ENCODE measurements around the gene PTPRN2. TPM values are rescaled to one million over a fixed set of nuclear protein-coding genes. Genes with fewer than 3 reads are reported as not detected.

The PTPRN2 gene
- total and polyA plus RNA-seq, 2 donors from 2014 or later = 4.8 to 6.2 TPM

DNA sequence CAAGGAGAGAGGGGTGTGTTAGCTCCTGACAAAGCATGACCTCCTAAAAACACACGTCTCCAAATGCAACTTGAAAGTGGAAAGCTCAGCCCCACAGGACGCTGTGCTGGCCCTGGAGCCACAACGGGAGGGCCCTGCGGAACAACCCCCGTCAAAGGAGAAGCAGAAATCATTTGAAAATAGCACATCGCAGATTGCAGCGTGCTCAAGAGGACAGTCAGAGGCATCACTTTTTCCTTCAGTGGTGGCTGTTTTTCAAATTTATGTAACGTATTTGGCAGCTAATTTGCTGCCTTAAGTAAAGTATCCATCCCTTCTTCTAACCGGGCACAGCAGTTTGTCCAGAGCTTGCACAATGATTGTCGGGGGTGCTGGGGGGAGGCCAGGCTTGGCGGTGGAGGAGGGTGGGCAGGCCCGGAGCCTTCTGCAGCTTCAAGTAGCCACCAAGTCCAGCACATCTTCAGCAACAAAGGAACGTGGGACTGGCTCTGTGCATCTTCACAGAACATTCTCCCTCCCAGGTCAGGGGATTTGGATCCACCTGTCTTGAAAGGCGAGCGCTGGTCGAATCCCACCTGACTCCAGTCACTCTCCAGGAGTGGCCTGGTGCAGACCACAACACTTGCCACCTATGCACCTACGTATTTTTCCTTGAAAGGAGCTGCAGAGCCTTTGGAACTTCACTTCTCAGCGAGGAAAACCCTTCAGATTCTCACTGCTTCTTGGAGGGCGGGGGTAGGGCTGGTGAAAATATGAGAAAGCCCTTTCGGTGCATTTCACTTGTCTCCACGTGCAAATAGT, 904.5 kb downstream of the PTPRN2 start:
- Histone ChIP-seq H3K4me1 (ENCODE audit: control insufficient read depth in 2 of 3, insufficient read depth in 2 of 3, low read depth in 1 of 3, low read length in 3 of 3) (no peaks in the 10 kb centered on the region), H3K27me3 (ENCODE audit: control insufficient read depth, insufficient read depth, low read length) (peaks cover 73% of the 10 kb centered on the region), H3K9me3 (ENCODE audit: control insufficient read depth in 2 of 3, insufficient read depth in 1 of 3, low read length in 3 of 3) (no peaks in the 10 kb centered on the region), H3K9ac (ENCODE audit: low read length in 3 of 3) (no peak overlapping the region), H3K36me3 (ENCODE audit: control insufficient read depth in 2 of 3, insufficient read depth in 3 of 3, low read length in 3 of 3) (no peaks in the 10 kb centered on the region), H3K4me3 (ENCODE audit: low read length in 3 of 3) (no peak overlapping the region), H3K27ac (ENCODE audit: low read depth in 2 of 2, low read length in 2 of 2) (no peak overlapping the region)
- TF ChIP-seq, protein P1, sequence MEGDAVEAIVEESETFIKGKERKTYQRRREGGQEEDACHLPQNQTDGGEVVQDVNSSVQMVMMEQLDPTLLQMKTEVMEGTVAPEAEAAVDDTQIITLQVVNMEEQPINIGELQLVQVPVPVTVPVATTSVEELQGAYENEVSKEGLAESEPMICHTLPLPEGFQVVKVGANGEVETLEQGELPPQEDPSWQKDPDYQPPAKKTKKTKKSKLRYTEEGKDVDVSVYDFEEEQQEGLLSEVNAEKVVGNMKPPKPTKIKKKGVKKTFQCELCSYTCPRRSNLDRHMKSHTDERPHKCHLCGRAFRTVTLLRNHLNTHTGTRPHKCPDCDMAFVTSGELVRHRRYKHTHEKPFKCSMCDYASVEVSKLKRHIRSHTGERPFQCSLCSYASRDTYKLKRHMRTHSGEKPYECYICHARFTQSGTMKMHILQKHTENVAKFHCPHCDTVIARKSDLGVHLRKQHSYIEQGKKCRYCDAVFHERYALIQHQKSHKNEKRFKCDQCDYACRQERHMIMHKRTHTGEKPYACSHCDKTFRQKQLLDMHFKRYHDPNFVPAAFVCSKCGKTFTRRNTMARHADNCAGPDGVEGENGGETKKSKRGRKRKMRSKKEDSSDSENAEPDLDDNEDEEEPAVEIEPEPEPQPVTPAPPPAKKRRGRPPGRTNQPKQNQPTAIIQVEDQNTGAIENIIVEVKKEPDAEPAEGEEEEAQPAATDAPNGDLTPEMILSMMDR (IDR thresholded peaks at IDR 0.05; ENCODE audit: borderline replicate concordance, extremely low read depth, insufficient read depth) = no peak
- intact Hi-C loops (cut with DNase I) = no loop called here
- peak in 1 of 5 donors; percentile 32 for DNase-seq
- FAIRE-seq = no peak

DNA sequence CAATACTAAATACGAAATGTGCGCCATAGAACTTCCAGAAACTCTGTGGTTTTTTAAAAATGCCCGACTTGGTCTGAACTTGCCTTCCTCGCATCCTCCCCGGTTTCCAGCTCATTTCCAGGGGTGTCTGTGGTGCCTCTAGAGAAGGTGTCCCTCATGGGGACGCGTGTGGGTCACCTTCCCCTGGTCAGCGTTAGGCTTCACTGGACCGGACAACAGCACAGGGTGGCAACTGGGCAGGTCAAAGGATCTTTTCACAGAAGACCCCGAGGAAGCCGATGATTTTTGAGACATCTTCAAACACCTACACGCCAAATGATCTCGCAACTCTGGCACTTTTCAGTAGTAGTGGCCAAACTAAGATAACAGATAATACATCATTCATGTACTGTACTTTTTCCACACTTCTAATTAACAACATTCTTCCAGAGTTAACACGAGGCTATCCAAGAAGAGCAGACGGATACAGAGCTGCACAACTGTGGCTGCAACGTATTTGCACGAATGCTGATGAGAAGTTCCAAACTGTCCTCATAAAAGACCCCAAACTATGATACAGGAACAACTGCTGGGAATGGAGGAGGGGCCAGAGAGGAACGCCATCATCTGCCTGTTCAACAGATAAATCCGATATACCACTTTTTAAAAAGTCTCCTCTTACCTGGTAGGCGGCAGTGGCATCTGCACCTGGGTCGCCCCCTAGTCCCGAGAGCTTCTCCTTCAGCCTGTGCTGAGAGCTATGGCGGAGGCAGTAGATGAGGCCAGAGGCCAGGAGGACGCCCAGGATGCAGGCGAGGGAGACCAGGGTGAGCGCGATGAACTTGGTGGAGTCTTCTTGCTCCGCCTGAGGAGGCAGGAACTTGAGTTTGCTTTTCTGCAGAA, 905.3 kb downstream of the PTPRN2 start:
- Histone ChIP-seq H3K9me3 (ENCODE audit: control insufficient read depth in 2 of 3, insufficient read depth in 1 of 3, low read length in 3 of 3) (no peaks in the 10 kb centered on the region), H3K27ac (ENCODE audit: low read depth in 2 of 2, low read length in 2 of 2) (no peak overlapping the region), H3K27me3 (ENCODE audit: control insufficient read depth, insufficient read depth, low read length) (peaks cover 69% of the 10 kb centered on the region), H3K9ac (ENCODE audit: low read length in 3 of 3) (no peak overlapping the region), H3K36me3 (ENCODE audit: control insufficient read depth in 2 of 3, insufficient read depth in 3 of 3, low read length in 3 of 3) (no peaks in the 10 kb centered on the region), H3K4me3 (ENCODE audit: low read length in 3 of 3) (no peak overlapping the region), H3K4me1 (ENCODE audit: control insufficient read depth in 2 of 3, insufficient read depth in 2 of 3, low read depth in 1 of 3, low read length in 3 of 3) (no peaks in the 10 kb centered on the region)
- intact Hi-C loops (cut with DNase I) = no loop called here
- peak in 1 of 5 donors; percentile 7 for DNase-seq
- no peak for FAIRE-seq
- TF ChIP-seq, protein P1 (IDR thresholded peaks at IDR 0.05; ENCODE audit: borderline replicate concordance, extremely low read depth, insufficient read depth) = no peak

DNA sequence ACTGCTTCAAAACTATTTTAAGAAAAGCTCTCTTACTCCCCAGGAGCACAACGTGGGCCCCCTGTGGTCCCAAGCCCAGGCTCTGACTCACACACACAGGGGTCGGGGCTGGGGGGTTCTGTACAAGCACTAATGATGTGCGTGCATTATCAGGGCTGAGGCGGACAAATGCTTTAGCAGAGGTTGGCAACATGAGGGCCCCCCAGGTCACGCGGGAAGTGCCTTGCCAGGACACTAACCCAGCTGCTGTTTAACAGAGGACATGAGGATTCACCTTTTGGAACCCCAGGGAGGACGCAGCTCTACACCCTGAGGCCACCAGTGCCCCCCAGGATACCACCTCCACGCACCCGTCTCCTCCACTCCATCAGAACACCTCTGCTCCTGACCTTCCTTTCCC, 908.0 kb downstream of the PTPRN2 start:
- TF ChIP-seq, protein P1 (IDR thresholded peaks at IDR 0.05; ENCODE audit: borderline replicate concordance, extremely low read depth, insufficient read depth) = no peak
- Histone ChIP-seq H3K27ac (ENCODE audit: low read depth in 2 of 2, low read length in 2 of 2) (no peak overlapping the region), H3K9ac (ENCODE audit: low read length in 3 of 3) (no peak overlapping the region), H3K4me1 (ENCODE audit: control insufficient read depth in 2 of 3, insufficient read depth in 2 of 3, low read depth in 1 of 3, low read length in 3 of 3) (no peaks in the 10 kb centered on the region), H3K36me3 (ENCODE audit: control insufficient read depth in 2 of 3, insufficient read depth in 3 of 3, low read length in 3 of 3) (no peaks in the 10 kb centered on the region), H3K9me3 (ENCODE audit: control insufficient read depth in 2 of 3, insufficient read depth in 1 of 3, low read length in 3 of 3) (no peaks in the 10 kb centered on the region), H3K4me3 (ENCODE audit: low read length in 3 of 3) (no peak overlapping the region), H3K27me3 (ENCODE audit: control insufficient read depth, insufficient read depth, low read length) (peaks cover 57% of the 10 kb centered on the region)
- FAIRE-seq (no peak), DNase-seq (peak in 1 of 5 donors; percentile 7)
- intact Hi-C loops (cut with DNase I) = no loop called here

Data from kidney (tissue), 14 donors.